Endometrium (tissue), 2 donors: ENCODE data around the gene GSTT4.
"Not testable (repeated sequence)": the region's sequence is repeated elsewhere in the genome, so short reads cannot be mapped to it uniquely, and the experiment has no call there.

Experiments used
- FAIRE-seq: peaks from 2 replicates; lab custom pipeline; 2012; peaks lifted over from hg19 to GRCh38; lab: Jason Lieb, UNC
- donor health status: control.
- donor health status: control.

Gene GSTT4

GRCh38 chr22:24024354-24024753, 19.1 kb upstream of the GSTT4 start:
- no peak for FAIRE-seq

DNA sequence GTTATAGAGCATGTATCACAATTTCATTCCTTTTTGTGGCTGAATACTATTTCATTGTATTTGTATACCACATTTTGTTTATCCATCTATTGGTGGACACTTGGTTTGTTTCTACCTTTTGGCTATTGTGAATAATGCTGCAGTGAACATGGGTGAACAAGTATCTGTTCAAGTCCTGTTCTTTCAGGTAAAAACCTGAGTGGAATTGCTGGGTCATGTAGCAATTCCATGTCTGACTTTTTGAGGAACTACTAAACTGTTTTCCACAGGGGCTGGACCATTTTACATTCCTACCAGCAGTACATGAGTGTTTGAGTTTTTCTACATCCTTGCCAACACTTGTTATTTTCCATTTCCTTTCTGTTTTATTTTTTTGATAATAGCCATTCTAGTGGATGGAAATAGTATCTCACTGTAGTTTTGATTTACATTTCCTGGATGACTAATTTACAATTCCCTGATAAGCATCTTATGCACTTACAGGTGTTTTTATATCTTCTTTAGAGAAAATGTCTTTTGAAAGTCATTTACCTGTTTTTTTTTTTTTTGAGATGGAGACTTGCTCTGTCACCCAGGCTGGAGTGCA, 18.0 kb upstream of the GSTT4 start:
- FAIRE-seq = no peak

GRCh38 chr22:24021304-24021703, 16.1 kb upstream of the GSTT4 start:
- no peak for FAIRE-seq

DNA sequence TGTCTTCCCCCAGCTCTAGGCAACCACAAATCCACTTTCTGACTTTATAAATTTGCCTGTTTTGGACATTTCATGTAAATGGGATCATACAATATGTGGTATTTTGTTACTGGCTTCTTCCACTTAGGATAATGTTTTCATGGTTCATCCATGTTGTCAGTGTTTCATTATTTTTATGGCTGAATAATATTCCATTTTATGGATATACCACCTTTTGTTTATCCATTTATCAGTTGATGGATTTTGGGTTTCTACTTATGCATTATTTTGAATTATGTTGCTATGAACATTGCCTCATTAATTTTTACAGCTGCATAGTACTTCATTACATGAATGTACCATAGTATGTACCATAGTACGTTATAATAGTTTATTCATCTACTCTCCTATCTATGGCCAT, 10.9 kb upstream of the GSTT4 start:
- no peak for FAIRE-seq

- FAIRE-seq = no peak
These were observed 6.4 kb upstream of the GSTT4 start for GRCh38 chr22:24011735-24012068.

DNA sequence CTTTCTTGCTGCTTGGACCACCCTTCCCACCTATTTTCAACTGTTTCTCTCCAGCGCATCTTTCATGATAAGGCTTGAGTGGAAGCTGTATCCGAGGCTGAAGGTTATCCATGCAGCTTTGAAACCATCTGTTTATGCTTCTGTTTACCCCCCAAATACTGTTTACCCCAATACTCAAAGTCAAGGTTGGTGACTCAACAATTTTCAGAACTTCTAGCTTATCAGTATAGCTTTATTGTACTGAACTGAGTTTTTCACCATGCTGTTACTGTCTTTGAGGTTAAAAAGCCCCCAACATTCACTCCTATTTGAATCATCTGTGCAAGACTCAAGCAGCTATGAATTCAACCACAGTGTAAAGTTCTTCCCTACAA, 4.8 kb upstream of the GSTT4 start:
- FAIRE-seq = no peak

DNA sequence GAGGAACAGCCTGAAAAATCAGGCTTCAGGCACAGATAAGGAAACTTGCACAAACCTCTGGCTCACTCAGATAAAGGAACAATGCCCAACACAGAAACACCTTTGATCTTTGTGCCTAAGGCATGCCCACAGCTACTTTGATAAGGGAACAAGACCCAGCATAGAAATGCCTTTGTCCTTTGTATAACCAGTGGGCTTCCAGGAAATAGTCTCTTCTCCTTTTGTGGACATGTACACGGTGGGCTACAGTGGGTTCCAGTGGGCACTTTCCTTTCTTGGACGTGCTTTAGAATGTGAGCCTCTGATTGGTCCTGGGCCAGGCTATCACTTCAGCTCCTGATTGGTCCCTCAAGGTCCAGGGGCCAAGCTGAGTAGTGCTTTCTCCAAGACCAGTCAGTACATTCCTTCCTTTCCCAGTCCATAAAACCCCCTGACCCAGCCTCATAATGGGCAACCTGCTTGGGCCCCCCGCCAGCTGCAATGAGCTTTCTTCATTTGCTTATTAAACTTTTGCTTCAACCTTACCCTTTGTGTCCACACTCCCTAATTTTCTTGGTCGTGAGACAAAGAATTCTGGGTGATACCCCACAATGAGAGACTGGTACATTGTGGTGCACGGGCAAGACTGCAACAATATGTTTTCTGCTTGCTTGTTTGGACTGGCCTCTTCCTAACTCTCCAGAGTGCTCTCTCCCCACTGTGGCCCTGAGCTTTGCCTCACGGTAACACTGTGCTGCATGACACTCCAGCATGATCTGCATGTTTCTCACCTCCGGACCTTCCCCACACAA, 4.2 kb upstream of the GSTT4 start:
- no peak for FAIRE-seq

- FAIRE-seq = no peak
These were observed 3.4 kb upstream of the GSTT4 start for GRCh38 chr22:24008381-24009226.

- no peak for FAIRE-seq
These were observed 2.7 kb upstream of the GSTT4 start for GRCh38 chr22:24008022-24008283.

- no peak for FAIRE-seq
These were observed 2.2 kb upstream of the GSTT4 start for GRCh38 chr22:24007253-24008021.

DNA sequence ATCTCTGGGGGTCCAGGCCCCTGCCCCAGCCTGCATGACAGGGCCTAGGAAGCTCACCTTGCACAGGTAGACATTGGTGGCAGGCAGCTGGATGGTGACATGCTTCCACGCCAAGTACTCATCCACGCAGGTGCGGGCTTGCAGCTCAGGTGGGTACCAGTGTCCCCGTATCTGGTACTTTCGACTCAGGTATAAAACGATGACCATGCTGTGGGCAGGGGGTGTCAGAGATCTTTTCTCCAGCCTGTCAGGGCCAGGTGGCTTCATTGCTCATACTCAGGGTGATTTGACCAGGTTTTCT, 1.6 kb upstream of the GSTT4 start:
- FAIRE-seq = no peak

- FAIRE-seq = no peak
These were observed 1.1 kb upstream of the GSTT4 start for GRCh38 chr22:24006207-24006913.

GRCh38 chr22:24003887-24004286, 1.4 kb downstream of the GSTT4 start:
- FAIRE-seq = no peak

DNA sequence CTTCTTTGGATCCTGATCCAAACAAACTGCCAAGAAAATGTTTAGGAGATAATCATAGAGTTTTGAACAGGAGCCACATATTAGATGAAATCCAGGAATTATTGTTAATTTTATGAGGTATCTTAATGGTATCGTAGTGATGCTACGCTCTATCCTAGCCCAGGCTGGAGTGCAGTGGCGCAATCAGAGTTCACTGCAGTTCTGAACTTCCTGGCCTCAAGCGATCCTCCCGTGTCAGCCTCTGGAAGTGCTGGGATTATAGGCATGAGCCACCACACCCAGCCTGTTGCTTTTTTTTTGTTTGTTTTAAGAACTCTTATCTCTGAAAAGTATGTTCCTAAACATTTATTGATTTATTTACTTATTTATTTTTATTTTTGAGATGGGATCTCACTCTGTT, 2.4 kb downstream of the GSTT4 start:
- FAIRE-seq = no peak

- FAIRE-seq = no peak
These were observed 3.0 kb downstream of the GSTT4 start for GRCh38 chr22:24002272-24002671.

GRCh38 chr22:24001314-24001713, 3.9 kb downstream of the GSTT4 start:
- no peak for FAIRE-seq

DNA sequence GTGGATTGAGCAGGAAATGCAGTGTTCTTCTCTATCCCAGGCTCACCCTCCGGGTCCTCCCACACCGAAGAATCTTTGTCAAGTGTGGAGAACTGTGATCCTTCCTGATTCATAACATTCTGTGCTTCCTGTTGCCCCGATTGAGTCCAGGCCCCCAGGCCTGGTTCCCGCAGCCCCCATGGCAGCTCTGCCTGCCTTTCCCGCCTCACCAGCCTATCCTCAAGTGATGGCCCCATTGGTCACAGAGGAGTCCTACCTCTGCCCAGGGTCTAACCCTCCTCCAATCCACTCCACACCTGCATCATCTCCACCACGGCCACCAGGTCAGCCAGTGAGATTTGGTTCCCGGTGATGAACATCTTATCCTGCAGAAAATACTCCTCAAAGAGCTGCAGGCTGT, 5.5 kb downstream of the GSTT4 start:
- FAIRE-seq = not testable (repeated sequence)

DNA sequence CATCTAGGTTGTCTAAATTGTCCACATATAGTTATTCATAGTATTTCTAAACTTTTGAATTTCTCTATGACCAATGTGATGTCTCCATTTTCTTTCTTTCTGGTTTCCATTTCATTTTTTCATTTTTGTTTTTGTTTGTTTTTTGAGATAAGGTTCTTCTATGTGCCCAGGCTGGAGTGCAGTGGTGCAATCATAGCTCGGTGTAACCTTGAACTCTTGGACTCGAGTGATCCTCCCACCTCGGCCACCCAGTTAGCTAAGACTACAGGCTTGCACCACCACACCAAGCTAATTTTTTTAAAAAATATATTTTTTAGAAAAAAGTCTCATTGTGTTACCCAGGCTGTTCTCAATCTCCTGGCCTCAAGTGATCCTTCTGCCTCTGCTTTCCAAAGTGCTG, 8.2 kb downstream of the GSTT4 start:
- no peak for FAIRE-seq

- not testable (repeated sequence) for FAIRE-seq
These were observed 11.6 kb downstream of the GSTT4 start for GRCh38 chr22:23993581-23994177.

GRCh38 chr22:23993080-23993479, 12.2 kb downstream of the GSTT4 start:
- FAIRE-seq = not testable (repeated sequence)

GRCh38 chr22:23989583-23990244, 15.5 kb downstream of the GSTT4 start:
- not testable (repeated sequence) for FAIRE-seq
